KMS-11 (cell line): ENCODE results near the gene NMRK2.

Source experiments
- H2AFZ ChIP-seq: fragments of 200-600 bp; sonication (generic); 2 replicates; pipeline ENCODE4 v1.6.1; 2016; ENCODE audit warnings: antibody characterized with exemption, mixed run types, low read depth
- H3K27ac ChIP-seq: fragments of 200-600 bp; sonication (generic); 2 replicates; pipeline ENCODE4 v1.6.1; 2016; ENCODE audit warnings: mild to moderate bottlenecking, mixed run types
- H3K27me3 ChIP-seq: fragments of 200-600 bp; sonication (generic); 2 replicates; pipeline ENCODE4 v1.6.1; 2017; ENCODE audit warnings: mild to moderate bottlenecking, low read depth, mixed run types, moderate library complexity; ENCODE audit not compliant: insufficient read depth
- H3K36me3 ChIP-seq: fragments of 200-600 bp; sonication (generic); 2 replicates; pipeline ENCODE4 v1.6.1; 2017; ENCODE audit warnings: mild to moderate bottlenecking, mixed run types; ENCODE audit not compliant: insufficient read depth
- H3K4me1 ChIP-seq: fragments of 200-600 bp; sonication (generic); 2 replicates; pipeline ENCODE4 v1.6.1; 2016; ENCODE audit warnings: mild to moderate bottlenecking, low read depth, mixed run types; ENCODE audit not compliant: poor library complexity, severe bottlenecking
- H3K4me2 ChIP-seq: fragments of 200-600 bp; sonication (generic); 2 replicates; pipeline ENCODE4 v1.7.0; 2016; ENCODE audit warnings: mild to moderate bottlenecking, mixed run types
- H3K4me3 ChIP-seq: fragments of 200-600 bp; sonication (generic); IDR thresholded peaks from 2 replicates; pipeline ENCODE4 v1.6.1; 2017; ENCODE audit warnings: low read depth, low read length, mixed read lengths; ENCODE audit not compliant: insufficient read depth
- H3K79me2 ChIP-seq: fragments of 200-600 bp; sonication (generic); 2 replicates; pipeline ENCODE4 v1.6.1; 2016; ENCODE audit warnings: low read depth, mixed run types; ENCODE audit not compliant: insufficient read depth
- H3K9ac ChIP-seq: fragments of 200-600 bp; sonication (generic); 2 replicates; pipeline ENCODE4 v1.6.1; 2016; ENCODE audit warnings: mild to moderate bottlenecking, mixed run types
- H4K20me1 ChIP-seq: fragments of 200-600 bp; sonication (generic); 2 replicates; pipeline ENCODE4 v1.6.1; 2016; ENCODE audit warnings: mild to moderate bottlenecking, mixed run types; ENCODE audit not compliant: insufficient read depth
- TF ChIP-seq, protein P1 (sequence below): fragments of 200-600 bp; sonication (generic); conservative IDR thresholded peaks from 2 replicates; pipeline ENCODE4 v1.6.1; 2017; ENCODE audit warnings: low read depth, mild to moderate bottlenecking, antibody characterized with exemption, low read length, moderate library complexity, mixed read lengths

Gene NMRK2

DNA sequence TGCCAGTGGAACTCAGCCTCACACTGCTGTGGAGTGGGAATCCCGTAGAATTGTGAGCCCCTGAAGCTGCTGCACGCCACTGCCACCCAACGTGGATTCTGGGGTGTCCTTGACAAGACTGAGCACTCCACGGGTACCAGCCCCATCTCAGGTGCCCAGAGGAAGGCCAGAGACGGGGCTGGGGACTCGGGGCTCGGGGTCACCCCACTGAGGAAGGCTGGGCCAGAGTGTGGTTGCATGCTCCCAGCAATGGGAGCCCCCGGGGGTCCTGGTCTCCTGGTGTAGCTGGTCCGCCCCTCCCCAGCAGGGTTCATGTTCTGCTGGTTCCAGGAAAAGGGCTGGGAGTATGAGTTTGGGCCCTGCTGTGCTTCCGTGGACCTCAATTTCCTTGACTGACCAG, 22.8 kb downstream of the NMRK2 start:
- Histone ChIP-seq H3K9ac (no peak overlapping the region), H2AFZ (no peak overlapping the region), H3K4me1 (no peaks in the 10 kb centered on the region), H3K4me2 (no peak overlapping the region), H3K36me3 (no peaks in the 10 kb centered on the region), H3K27me3 (peaks cover 10% of the 10 kb centered on the region; the same call in 1 of the 2 replicates), H3K27ac (no peak overlapping the region), H3K79me2 (no peaks in the 10 kb centered on the region), H4K20me1 (no peaks in the 10 kb centered on the region), H3K4me3 (no peak overlapping the region)
- TF ChIP-seq, protein P1, sequence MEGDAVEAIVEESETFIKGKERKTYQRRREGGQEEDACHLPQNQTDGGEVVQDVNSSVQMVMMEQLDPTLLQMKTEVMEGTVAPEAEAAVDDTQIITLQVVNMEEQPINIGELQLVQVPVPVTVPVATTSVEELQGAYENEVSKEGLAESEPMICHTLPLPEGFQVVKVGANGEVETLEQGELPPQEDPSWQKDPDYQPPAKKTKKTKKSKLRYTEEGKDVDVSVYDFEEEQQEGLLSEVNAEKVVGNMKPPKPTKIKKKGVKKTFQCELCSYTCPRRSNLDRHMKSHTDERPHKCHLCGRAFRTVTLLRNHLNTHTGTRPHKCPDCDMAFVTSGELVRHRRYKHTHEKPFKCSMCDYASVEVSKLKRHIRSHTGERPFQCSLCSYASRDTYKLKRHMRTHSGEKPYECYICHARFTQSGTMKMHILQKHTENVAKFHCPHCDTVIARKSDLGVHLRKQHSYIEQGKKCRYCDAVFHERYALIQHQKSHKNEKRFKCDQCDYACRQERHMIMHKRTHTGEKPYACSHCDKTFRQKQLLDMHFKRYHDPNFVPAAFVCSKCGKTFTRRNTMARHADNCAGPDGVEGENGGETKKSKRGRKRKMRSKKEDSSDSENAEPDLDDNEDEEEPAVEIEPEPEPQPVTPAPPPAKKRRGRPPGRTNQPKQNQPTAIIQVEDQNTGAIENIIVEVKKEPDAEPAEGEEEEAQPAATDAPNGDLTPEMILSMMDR = no peak

DNA sequence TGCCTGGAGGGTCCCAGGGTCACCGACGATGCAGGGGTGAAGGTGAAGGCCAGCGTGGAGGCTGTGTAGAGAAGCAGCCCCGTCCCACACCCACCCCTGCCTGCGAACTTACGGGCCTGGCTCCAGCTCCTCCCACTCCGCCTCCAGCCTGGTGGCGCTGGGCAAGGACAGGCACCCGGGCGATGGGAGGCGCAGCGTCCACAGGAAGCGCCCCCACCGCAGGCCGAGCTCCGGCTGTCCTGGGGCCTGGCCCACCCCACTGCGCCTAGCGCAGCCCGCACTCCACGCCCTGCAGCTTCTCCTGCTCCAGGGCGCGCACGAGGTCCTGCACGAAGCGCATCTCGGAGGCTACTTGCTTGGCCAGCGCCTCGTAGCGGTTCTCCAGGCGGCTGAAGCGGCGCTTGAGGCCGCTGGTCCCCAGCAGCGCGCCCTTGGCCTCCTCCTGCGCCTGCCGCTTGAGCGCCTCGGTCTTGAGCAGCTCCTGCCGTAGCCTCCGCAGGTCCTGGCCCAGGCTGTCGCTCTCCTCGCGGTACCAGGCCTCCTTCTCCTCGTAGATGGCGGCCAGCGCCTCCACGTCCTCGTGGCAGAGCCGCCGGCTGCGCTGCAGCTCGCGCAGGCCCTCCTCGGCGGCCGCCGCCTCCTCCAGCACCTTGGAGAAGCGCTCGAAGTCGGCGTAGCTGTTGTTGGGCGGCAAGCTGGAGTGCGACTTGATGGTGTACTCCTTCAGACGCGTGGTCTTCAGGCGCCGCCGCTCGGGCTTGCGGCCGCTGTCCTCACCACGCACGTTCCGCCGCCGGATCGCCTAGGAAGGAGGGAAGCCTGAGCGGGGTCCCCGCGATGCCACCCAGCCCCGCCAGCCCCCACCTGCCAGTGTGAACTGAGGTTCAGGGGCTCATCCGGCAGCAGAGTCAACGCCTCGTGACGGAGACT, 26.2 kb downstream of the NMRK2 start:
- Histone ChIP-seq H3K4me3 (no peak overlapping the region), H3K27me3 (no peaks in the 10 kb centered on the region), H3K4me1 (no peaks in the 10 kb centered on the region), H3K27ac (no peak overlapping the region), H3K9ac (no peak overlapping the region), H3K36me3 (no peaks in the 10 kb centered on the region), H4K20me1 (no peaks in the 10 kb centered on the region), H3K4me2 (no peak overlapping the region), H3K79me2 (no peaks in the 10 kb centered on the region), H2AFZ (no peak overlapping the region)
- TF ChIP-seq, protein P1 = no peak

DNA sequence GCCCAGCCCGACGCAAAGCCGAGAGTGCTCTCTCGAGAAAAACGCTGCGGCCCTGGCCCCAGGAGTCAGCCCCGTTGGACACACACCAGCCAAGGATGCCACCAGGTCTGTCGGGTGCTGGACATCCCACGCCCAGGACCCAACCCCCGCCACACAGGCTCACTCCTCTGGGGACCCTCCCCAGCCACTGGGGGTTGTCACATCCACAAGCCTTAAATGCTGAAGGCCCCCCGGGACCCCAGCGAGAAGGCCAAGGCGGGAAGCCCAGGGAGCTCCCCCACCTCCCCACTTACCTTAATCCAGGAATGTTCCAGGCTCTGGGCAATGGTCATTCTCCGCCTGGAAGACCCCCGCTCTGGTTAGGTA, 26.9 kb downstream of the NMRK2 start:
- no peaks in the 10 kb centered on the region for H3K36me3 ChIP-seq
- H3K9ac ChIP-seq = no peak overlapping the region
- TF ChIP-seq, protein P1 = no peak
- H3K4me2 ChIP-seq = no peak overlapping the region
- H3K4me1 ChIP-seq = no peaks in the 10 kb centered on the region
- H3K79me2 ChIP-seq = no peaks in the 10 kb centered on the region
- H3K27me3 ChIP-seq = no peaks in the 10 kb centered on the region
- no peak overlapping the region for H2AFZ ChIP-seq
- H3K4me3 ChIP-seq = no peak overlapping the region
- no peaks in the 10 kb centered on the region for H4K20me1 ChIP-seq
- H3K27ac ChIP-seq = no peak overlapping the region

DNA sequence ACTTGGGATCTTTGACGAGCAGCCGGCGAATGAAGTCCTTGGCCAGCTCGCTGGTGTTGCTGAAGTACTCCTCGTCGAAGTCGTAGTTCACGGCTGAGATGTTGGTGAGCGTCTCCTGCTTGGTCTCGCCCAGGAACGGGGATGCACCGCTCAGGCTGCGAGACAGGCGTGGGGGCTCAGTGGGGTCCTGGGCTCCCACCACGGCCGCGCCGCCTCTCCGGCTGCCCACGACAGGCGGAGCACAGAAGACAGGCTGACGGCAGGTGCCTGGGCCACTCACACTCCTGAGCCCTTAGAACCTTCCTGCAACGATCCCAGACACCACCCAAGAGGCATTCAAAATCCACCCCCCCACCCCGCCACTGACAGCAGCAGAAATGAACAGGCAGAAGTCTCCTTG, 28.1 kb downstream of the NMRK2 start:
- H3K9ac ChIP-seq = no peak overlapping the region
- H3K4me3 ChIP-seq = no peak overlapping the region
- no peaks in the 10 kb centered on the region for H3K36me3 ChIP-seq
- no peaks in the 10 kb centered on the region for H3K4me1 ChIP-seq
- no peaks in the 10 kb centered on the region for H4K20me1 ChIP-seq
- no peak overlapping the region for H3K4me2 ChIP-seq
- H2AFZ ChIP-seq = no peak overlapping the region
- TF ChIP-seq, protein P1 = no peak
- H3K27me3 ChIP-seq = no peaks in the 10 kb centered on the region
- H3K27ac ChIP-seq = no peak overlapping the region
- H3K79me2 ChIP-seq = no peaks in the 10 kb centered on the region
